Measurements from ENCODE around the gene MSTN. TPM values are rescaled to one million over a fixed set of nuclear protein-coding genes. Genes with fewer than 3 reads are reported as not detected.

MSTN gene
- total RNA-seq, 1 donor = not detected

DNA sequence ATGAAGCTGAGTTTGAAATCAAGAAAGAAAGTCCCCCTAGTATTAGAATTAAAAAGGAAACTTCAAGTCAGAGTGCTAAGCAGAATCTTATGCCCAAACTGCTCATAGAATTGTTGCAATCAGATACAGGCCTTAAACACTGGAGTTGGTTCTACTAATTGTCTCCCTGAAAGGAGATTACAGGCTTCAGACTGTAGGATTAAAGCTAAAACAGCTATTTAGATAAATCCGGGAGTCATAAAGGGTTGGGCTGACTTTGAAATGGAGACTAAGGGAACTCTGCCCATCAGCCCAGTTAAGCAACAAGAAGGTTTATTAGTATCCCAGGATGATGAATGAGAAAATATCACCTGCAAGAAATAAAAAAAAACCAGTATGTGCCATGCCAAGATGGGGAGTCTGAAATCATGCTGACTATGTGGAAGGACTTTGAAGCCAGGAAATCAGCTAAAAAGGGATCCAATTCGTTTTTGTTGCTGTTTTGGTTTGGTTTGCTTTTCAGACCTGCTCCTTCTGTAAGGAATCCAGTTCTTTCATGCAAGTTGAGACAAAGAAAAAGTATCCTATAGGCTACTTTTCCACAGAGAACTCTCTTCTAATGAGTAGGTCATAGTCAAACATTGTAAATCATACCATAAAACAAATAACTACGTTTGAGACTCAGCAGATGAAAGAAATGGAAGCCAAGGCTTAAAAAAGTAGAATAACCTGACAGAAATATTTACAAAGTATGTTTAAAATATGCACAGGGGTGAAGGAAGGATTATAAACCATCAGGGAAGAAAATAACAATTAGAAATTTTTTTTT lies 37.6 kb upstream of the MSTN start:
- H3K4me2 ChIP-seq (ENCODE audit: insufficient read depth, low read length) = no peak overlapping the region
- H3K4me1 ChIP-seq (ENCODE audit: insufficient read depth, low read length) = no peaks in the 10 kb centered on the region
- no peaks in the 10 kb centered on the region for H3K27me3 ChIP-seq (ENCODE audit: insufficient read depth, low read length)
- no peaks in the 10 kb centered on the region for H3K36me3 ChIP-seq (ENCODE audit: insufficient read depth, low read length)
- DNase-seq (ENCODE audit: insufficient read length, low spot score, missing footprints) = no peak
- no peaks in the 10 kb centered on the region for H3K9me3 ChIP-seq (ENCODE audit: low read depth, low read length)
- no peak overlapping the region for H2AFZ ChIP-seq (ENCODE audit: low read length)
- H3K27ac ChIP-seq (ENCODE audit: low read depth, low read length) = no peak overlapping the region
- no peak overlapping the region for H3K4me3 ChIP-seq (ENCODE audit: insufficient read depth, low read length)
- no peaks in the 10 kb centered on the region for H4K20me1 ChIP-seq (ENCODE audit: insufficient read depth, low read length)
- H3K79me2 ChIP-seq (ENCODE audit: insufficient read depth, low read length) = no peaks in the 10 kb centered on the region
- TF ChIP-seq, protein P1, sequence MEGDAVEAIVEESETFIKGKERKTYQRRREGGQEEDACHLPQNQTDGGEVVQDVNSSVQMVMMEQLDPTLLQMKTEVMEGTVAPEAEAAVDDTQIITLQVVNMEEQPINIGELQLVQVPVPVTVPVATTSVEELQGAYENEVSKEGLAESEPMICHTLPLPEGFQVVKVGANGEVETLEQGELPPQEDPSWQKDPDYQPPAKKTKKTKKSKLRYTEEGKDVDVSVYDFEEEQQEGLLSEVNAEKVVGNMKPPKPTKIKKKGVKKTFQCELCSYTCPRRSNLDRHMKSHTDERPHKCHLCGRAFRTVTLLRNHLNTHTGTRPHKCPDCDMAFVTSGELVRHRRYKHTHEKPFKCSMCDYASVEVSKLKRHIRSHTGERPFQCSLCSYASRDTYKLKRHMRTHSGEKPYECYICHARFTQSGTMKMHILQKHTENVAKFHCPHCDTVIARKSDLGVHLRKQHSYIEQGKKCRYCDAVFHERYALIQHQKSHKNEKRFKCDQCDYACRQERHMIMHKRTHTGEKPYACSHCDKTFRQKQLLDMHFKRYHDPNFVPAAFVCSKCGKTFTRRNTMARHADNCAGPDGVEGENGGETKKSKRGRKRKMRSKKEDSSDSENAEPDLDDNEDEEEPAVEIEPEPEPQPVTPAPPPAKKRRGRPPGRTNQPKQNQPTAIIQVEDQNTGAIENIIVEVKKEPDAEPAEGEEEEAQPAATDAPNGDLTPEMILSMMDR (IDR thresholded peaks at IDR 0.05; ENCODE audit: extremely low read depth, low read depth, low read length) = no peak

DNA sequence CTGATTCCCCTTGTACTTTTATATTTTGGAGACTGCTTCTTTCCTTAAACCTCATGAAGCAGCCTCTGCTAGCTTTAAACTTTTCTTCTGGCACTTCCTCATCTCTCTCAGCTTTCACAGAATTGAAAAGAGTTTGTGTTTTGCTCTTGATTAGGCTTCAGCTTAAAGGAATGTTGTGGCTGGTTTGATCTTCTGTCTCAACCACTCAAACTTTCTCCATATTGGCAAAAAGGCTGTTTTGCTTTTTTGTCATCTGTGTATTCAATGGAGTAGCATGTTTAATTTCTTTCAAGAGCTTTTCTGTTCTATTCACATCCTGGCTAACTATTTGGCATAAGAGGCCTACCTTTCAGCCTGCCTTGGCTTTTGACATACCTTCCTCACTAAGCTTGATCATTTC lies 36.3 kb upstream of the MSTN start:
- no peaks in the 10 kb centered on the region for H3K79me2 ChIP-seq (ENCODE audit: insufficient read depth, low read length)
- no peaks in the 10 kb centered on the region for H3K9me3 ChIP-seq (ENCODE audit: low read depth, low read length)
- no peak overlapping the region for H2AFZ ChIP-seq (ENCODE audit: low read length)
- H3K36me3 ChIP-seq (ENCODE audit: insufficient read depth, low read length) = no peaks in the 10 kb centered on the region
- H4K20me1 ChIP-seq (ENCODE audit: insufficient read depth, low read length) = no peaks in the 10 kb centered on the region
- H3K27me3 ChIP-seq (ENCODE audit: insufficient read depth, low read length) = no peaks in the 10 kb centered on the region
- no peak overlapping the region for H3K4me2 ChIP-seq (ENCODE audit: insufficient read depth, low read length)
- no peak overlapping the region for H3K4me3 ChIP-seq (ENCODE audit: insufficient read depth, low read length)
- no peak overlapping the region for H3K27ac ChIP-seq (ENCODE audit: low read depth, low read length)
- DNase-seq (ENCODE audit: insufficient read length, low spot score, missing footprints) = no peak
- no peaks in the 10 kb centered on the region for H3K4me1 ChIP-seq (ENCODE audit: insufficient read depth, low read length)
- TF ChIP-seq, protein P1 (IDR thresholded peaks at IDR 0.05; ENCODE audit: extremely low read depth, low read depth, low read length) = no peak

DNA sequence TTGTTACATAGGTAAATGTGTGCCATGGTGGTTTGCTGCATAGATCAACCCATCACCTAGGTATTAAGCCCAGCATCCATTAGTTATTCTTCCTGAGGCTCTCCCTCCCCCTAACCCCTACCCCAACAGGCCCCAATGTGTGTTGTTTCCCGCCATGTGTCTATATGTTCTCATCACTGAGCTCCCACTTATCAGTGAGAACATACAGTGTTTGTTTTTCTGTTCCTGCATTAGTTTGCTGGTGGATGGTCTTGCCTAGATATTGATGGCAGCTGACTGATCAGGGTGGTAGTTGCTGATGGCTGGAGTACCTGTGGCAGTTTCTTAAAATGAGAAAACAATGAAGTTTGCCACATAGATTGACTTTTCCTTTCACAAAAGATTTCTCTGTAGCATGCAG lies 34.6 kb upstream of the MSTN start:
- no peak overlapping the region for H3K27ac ChIP-seq (ENCODE audit: low read depth, low read length)
- no peak overlapping the region for H2AFZ ChIP-seq (ENCODE audit: low read length)
- H3K4me1 ChIP-seq (ENCODE audit: insufficient read depth, low read length) = no peaks in the 10 kb centered on the region
- DNase-seq (ENCODE audit: insufficient read length, low spot score, missing footprints) = no peak
- H3K27me3 ChIP-seq (ENCODE audit: insufficient read depth, low read length) = no peaks in the 10 kb centered on the region
- TF ChIP-seq, protein P1 (IDR thresholded peaks at IDR 0.05; ENCODE audit: extremely low read depth, low read depth, low read length) = no peak
- no peaks in the 10 kb centered on the region for H3K79me2 ChIP-seq (ENCODE audit: insufficient read depth, low read length)
- H3K9me3 ChIP-seq (ENCODE audit: low read depth, low read length) = no peaks in the 10 kb centered on the region
- no peak overlapping the region for H3K4me2 ChIP-seq (ENCODE audit: insufficient read depth, low read length)
- no peaks in the 10 kb centered on the region for H4K20me1 ChIP-seq (ENCODE audit: insufficient read depth, low read length)
- no peak overlapping the region for H3K4me3 ChIP-seq (ENCODE audit: insufficient read depth, low read length)
- H3K36me3 ChIP-seq (ENCODE audit: insufficient read depth, low read length) = no peaks in the 10 kb centered on the region

GRCh38 chr2:190094316-190094871 lies 31.9 kb upstream of the MSTN start:
- Histone ChIP-seq H3K27me3 (ENCODE audit: insufficient read depth, low read length) (no peaks in the 10 kb centered on the region), H3K36me3 (ENCODE audit: insufficient read depth, low read length) (no peaks in the 10 kb centered on the region), H3K27ac (ENCODE audit: low read depth, low read length) (no peak overlapping the region), H3K79me2 (ENCODE audit: insufficient read depth, low read length) (no peaks in the 10 kb centered on the region), H3K4me2 (ENCODE audit: insufficient read depth, low read length) (no peak overlapping the region), H3K9me3 (ENCODE audit: low read depth, low read length) (no peaks in the 10 kb centered on the region), H3K4me1 (ENCODE audit: insufficient read depth, low read length) (no peaks in the 10 kb centered on the region), H4K20me1 (ENCODE audit: insufficient read depth, low read length) (no peaks in the 10 kb centered on the region), H3K4me3 (ENCODE audit: insufficient read depth, low read length) (no peak overlapping the region), H2AFZ (ENCODE audit: low read length) (peak overlapping the region; percentile 73)
- TF ChIP-seq, protein P1 (IDR thresholded peaks at IDR 0.05; ENCODE audit: extremely low read depth, low read depth, low read length) = no peak
- DNase-seq (ENCODE audit: insufficient read length, low spot score, missing footprints) = no peak

All from osteoblast (primary cell).